Measurements from ENCODE around the gene GRID1.

The GRID1 gene

GRCh38 chr10:86074294-86074693 lies 292.3 kb downstream of the GRID1 start:
- Histone ChIP-seq H3K4me1 (ENCODE audit: control insufficient read depth, insufficient read depth, low read length) (no peaks in the 10 kb centered on the region), H3K36me3 (ENCODE audit: control insufficient read depth in 2 of 2, insufficient read depth in 1 of 2, low read length in 2 of 2) (no peaks in the 10 kb centered on the region), H3K9me3 (ENCODE audit: control insufficient read depth, insufficient read depth, low read depth, low read length) (no peaks in the 10 kb centered on the region), H3K27ac (ENCODE audit: extremely low read depth, low read depth, low read length) (no peak overlapping the region), H3K4me3 (ENCODE audit: low read depth, low read length) (no peak overlapping the region)
- CTCF ChIA-PET, result interaction anchor here (0.6 kb wide), 1 partner anchor 13 kb away, joined by 3 read pairs; no protein-coding TSS in a partner anchor
- POLR2A ChIA-PET, result no interaction called here
- TF ChIP-seq ATF2 (tag by site-specific recombination; IDR thresholded peaks at IDR 0.05; ENCODE audit: low read depth) (peak; percentile 82), ZNF654 (tag by site-specific recombination; IDR thresholded peaks at IDR 0.05; ENCODE audit: low read depth) (no peak), HOXC10 (CRISPR knock-in tag; IDR thresholded peaks at IDR 0.05) (no peak), ZNF169 (tag by site-specific recombination; IDR thresholded peaks at IDR 0.05) (no peak), ZNF404 (tag by site-specific recombination; IDR thresholded peaks at IDR 0.05) (no peak), ZNF629 (tag by site-specific recombination; IDR thresholded peaks at IDR 0.05) (peak; percentile 45; the same call in 1 of the 2 replicates)

GRCh38 chr10:86073199-86073977 lies 293.2 kb downstream of the GRID1 start:
- H3K27ac ChIP-seq (ENCODE audit: extremely low read depth, low read depth, low read length), result no peak overlapping the region
- POLR2A ChIA-PET, result no interaction called here
- no peak for TF ChIP-seq ZFHX2 (tag by site-specific recombination; conservative IDR thresholded peaks at IDR 0.05)
- no peak for TF ChIP-seq ZNF302 (tag by site-specific recombination; IDR thresholded peaks at IDR 0.05; ENCODE audit: low read depth)
- no peak for TF ChIP-seq ZFP37 (tag by site-specific recombination; IDR thresholded peaks at IDR 0.05)
- no peak for TF ChIP-seq ZBTB10 (tag by site-specific recombination; IDR thresholded peaks at IDR 0.05)
- TF ChIP-seq ZNF621 (tag by site-specific recombination; IDR thresholded peaks at IDR 0.05), result no peak
- peak; percentile 38; the same call in 1 of the 2 replicates for TF ChIP-seq ZIC2 (tag by site-specific recombination; IDR thresholded peaks at IDR 0.05)
- H3K4me3 ChIP-seq (ENCODE audit: low read depth, low read length), result no peak overlapping the region
- no peaks in the 10 kb centered on the region for H3K36me3 ChIP-seq (ENCODE audit: control insufficient read depth in 2 of 2, insufficient read depth in 1 of 2, low read length in 2 of 2)
- no peaks in the 10 kb centered on the region for H3K9me3 ChIP-seq (ENCODE audit: control insufficient read depth, insufficient read depth, low read depth, low read length)
- H3K4me1 ChIP-seq (ENCODE audit: control insufficient read depth, insufficient read depth, low read length), result no peaks in the 10 kb centered on the region
- CTCF ChIA-PET, result interaction anchor here (0.6 kb wide), 1 partner anchor 13 kb away, joined by 3 read pairs; no protein-coding TSS in a partner anchor

- Histone ChIP-seq H3K4me3 (ENCODE audit: low read depth, low read length) (no peak overlapping the region), H3K27ac (ENCODE audit: extremely low read depth, low read depth, low read length) (no peak overlapping the region), H3K9me3 (ENCODE audit: control insufficient read depth, insufficient read depth, low read depth, low read length) (no peaks in the 10 kb centered on the region), H3K36me3 (ENCODE audit: control insufficient read depth in 2 of 2, insufficient read depth in 1 of 2, low read length in 2 of 2) (no peaks in the 10 kb centered on the region), H3K4me1 (ENCODE audit: control insufficient read depth, insufficient read depth, low read length) (no peaks in the 10 kb centered on the region)
- POLR2A ChIA-PET, result no interaction called here
- CTCF ChIA-PET, result interaction anchor here (0.7 to 0.9 kb wide), 2 partner anchors 18 to 328 kb away, joined by 3 read pairs; no protein-coding TSS in a partner anchor
- TF ChIP-seq ZNF501 (tag by site-specific recombination; IDR thresholded peaks at IDR 0.05) (no peak), ZNF610 (tag by site-specific recombination; IDR thresholded peaks at IDR 0.05; ENCODE audit: borderline replicate concordance) (no peak), ZNF658 (tag by site-specific recombination; IDR thresholded peaks at IDR 0.05) (no peak), ZNF433 (tag by site-specific recombination; IDR thresholded peaks at IDR 0.05; ENCODE audit: low read depth) (no peak), ZNF184 (tag by site-specific recombination; IDR thresholded peaks at IDR 0.05) (no peak), ZNF449 (tag by site-specific recombination; IDR thresholded peaks at IDR 0.05) (no peak), ZNF624 (tag by site-specific recombination; IDR thresholded peaks at IDR 0.05) (no peak), SP3 (tag by site-specific recombination; IDR thresholded peaks at IDR 0.05) (no peak), ZNF701 (tag by site-specific recombination; IDR thresholded peaks at IDR 0.05) (no peak), ZNF114 (tag by site-specific recombination; IDR thresholded peaks at IDR 0.05) (no peak), ZNF548 (tag by site-specific recombination; IDR thresholded peaks at IDR 0.05) (no peak), ZNF776 (tag by site-specific recombination; IDR thresholded peaks at IDR 0.05; ENCODE audit: borderline replicate concordance) (no peak), ZNF707 (tag by site-specific recombination; IDR thresholded peaks at IDR 0.05) (no peak), ZNF473 (tag by site-specific recombination; IDR thresholded peaks at IDR 0.05) (no peak), ZBTB20 (tag by site-specific recombination; IDR thresholded peaks at IDR 0.05) (no peak), ZNF558 (tag by site-specific recombination; IDR thresholded peaks at IDR 0.05) (no peak)
Measured at GRCh38 chr10:86072413-86072812, 294.2 kb downstream of the GRID1 start.
